ENCODE data around the gene EZH2. TPM values are rescaled to one million over a fixed set of nuclear protein-coding genes. Genes with fewer than 3 reads are reported as not detected.

EZH2 gene
- polyA plus RNA-seq, 2 of the 4 experiments (the other 2 are of a cell fraction), result 36.6 to 45.7 TPM

- TF ChIP-seq BHLHE40 (IDR thresholded peaks at IDR 0.05; ENCODE audit: low read depth, low read length) (no peak), HMGXB4 (CRISPR knock-in tag; IDR thresholded peaks at IDR 0.05; ENCODE audit: borderline replicate concordance) (no peak), RCOR1 (IDR thresholded peaks at IDR 0.05; ENCODE audit: low read depth, low read length) (no peak), CHD4 (IDR thresholded peaks at IDR 0.05; ENCODE audit: borderline replicate concordance) (no peak), RNF2 (IDR thresholded peaks at IDR 0.05; ENCODE audit: borderline replicate concordance, low read depth) (no peak), RARB (CRISPR knock-in tag; IDR thresholded peaks at IDR 0.05) (no peak)
Measured at GRCh38 chr7:148911626-148912025, 27.5 kb upstream of the EZH2 start (continued).

GRCh38 chr7:148909568-148909967 lies 25.5 kb upstream of the EZH2 start:
- no peak overlapping the region for H3K4me2 ChIP-seq
- CTCF ChIA-PET, result interaction anchor here (1.2 to 1.3 kb wide), 3 partner anchors 14 to 17 kb away, joined by 4 read pairs; no protein-coding TSS in a partner anchor
- FAIRE-seq (no peak), DNase-seq (ENCODE audit: low read depth in 1 of 2, low spot score in 1 of 2) (no peak), ATAC-seq (no peak)
- peaks cover 10% of the 10 kb centered on the region for H3K4me1 ChIP-seq
- POLR2A ChIA-PET, result no interaction called here
- TF ChIP-seq CHD4 (IDR thresholded peaks at IDR 0.05; ENCODE audit: borderline replicate concordance) (no peak), ELK1 (IDR thresholded peaks at IDR 0.05; ENCODE audit: low read depth, low read length) (no peak), USF2 (IDR thresholded peaks at IDR 0.05) (no peak), CHD2 (IDR thresholded peaks at IDR 0.05; ENCODE audit: low read length, partially characterized antibody) (no peak), POLR2AphosphoS2 (conservative IDR thresholded peaks at IDR 0.05; ENCODE audit: low read length) (no peak), EHMT2 (IDR thresholded peaks at IDR 0.05; ENCODE audit: low read depth) (no peak), NFE2L2 (conservative IDR thresholded peaks at IDR 0.05; ENCODE audit: low read length) (no peak), SMC3 (IDR thresholded peaks at IDR 0.05) (no peak), FOXS1 (CRISPR knock-in tag; IDR thresholded peaks at IDR 0.05) (no peak), CBX2 (IDR thresholded peaks at IDR 0.05; ENCODE audit: borderline replicate concordance, low read depth) (no peak), BCL3 (IDR thresholded peaks at IDR 0.05) (no peak), HOXB5 (CRISPR knock-in tag; IDR thresholded peaks at IDR 0.05) (no peak), ESRRA (IDR thresholded peaks at IDR 0.05; ENCODE audit: borderline replicate concordance, low read length) (no peak), ATOH8 (CRISPR knock-in tag; IDR thresholded peaks at IDR 0.05; ENCODE audit: low read depth) (no peak), CBX8 (IDR thresholded peaks at IDR 0.05) (no peak), MAZ (IDR thresholded peaks at IDR 0.05; ENCODE audit: borderline replicate concordance, low read depth, low read length) (no peak), EHF (CRISPR knock-in tag; IDR thresholded peaks at IDR 0.05) (no peak), FOSB (CRISPR knock-in tag; IDR thresholded peaks at IDR 0.05) (no peak)
- H3K9me3 ChIP-seq, result no peaks in the 10 kb centered on the region
- WGBS (ENCODE audit: missing lambda C conversion rate), result 92% methylated on average over 5 of the region's 5 CpGs
- H3K27ac ChIP-seq, result no peak overlapping the region
- H3K4me3 ChIP-seq, result no peak overlapping the region
